HG03097 (cell line): ENCODE measurements around the gene HHIPL1.

Experiments used
- ATAC-seq: cut with Tn5 transposase; IDR thresholded peaks from one replicate; pipeline ENCODE4 v1.9.1; 2021; ENCODE audit not compliant: unreplicated experiment, low FRiP score

Gene HHIPL1

DNA sequence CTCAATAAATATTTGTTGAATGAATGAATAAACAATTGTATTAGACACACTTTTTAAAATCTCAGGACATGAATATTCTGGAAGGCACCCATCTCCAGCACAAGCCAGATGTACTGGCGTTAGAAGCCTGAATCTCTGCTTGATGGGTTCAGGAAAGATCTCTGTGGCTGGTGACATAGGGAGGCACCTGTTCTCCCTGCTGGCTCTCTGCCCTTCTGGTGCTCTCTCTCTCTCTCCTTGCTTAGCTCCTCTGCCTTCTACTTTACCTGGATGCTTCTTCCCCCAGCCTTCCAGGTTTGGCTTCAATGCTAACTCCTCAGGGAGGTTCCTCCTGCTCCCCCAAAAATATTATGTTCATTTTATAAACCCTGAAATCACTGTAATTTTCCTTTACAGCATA is 40.7 kb downstream of the HHIPL1 start:
- ATAC-seq = no peak

DNA sequence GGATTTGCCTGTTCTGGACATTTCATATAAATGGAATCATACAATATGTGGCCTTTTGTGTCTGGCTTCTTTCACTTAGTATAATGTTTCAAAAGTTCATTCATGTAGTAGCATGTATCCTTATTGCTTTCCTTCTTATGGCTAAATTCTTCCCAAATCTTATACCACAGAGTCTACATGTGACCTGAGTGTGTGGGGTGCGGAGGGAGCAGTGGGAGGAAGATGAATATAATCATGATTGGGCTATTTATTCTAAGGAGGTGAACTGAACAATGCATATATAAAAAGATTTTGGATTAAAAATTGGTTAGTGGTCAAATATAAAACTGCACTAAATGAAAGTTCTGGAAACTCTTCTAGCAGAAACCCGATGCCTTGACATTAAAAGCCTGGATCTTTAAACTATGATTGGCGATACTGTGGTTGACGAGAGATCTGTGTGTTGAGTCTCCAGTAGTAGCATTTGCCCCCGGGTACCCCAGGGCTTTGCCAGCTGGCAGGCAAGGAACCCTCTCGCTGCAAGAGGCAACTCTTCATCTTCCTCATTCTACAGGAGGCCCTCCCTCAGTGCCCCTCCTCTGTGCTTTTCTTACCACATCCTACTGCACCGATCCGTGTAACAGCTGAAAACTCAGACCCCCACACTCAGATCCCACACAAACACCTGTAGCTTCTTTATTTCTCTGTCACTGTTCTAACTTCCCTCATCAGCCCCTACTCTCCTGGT is 41.8 kb downstream of the HHIPL1 start:
- no peak for ATAC-seq

DNA sequence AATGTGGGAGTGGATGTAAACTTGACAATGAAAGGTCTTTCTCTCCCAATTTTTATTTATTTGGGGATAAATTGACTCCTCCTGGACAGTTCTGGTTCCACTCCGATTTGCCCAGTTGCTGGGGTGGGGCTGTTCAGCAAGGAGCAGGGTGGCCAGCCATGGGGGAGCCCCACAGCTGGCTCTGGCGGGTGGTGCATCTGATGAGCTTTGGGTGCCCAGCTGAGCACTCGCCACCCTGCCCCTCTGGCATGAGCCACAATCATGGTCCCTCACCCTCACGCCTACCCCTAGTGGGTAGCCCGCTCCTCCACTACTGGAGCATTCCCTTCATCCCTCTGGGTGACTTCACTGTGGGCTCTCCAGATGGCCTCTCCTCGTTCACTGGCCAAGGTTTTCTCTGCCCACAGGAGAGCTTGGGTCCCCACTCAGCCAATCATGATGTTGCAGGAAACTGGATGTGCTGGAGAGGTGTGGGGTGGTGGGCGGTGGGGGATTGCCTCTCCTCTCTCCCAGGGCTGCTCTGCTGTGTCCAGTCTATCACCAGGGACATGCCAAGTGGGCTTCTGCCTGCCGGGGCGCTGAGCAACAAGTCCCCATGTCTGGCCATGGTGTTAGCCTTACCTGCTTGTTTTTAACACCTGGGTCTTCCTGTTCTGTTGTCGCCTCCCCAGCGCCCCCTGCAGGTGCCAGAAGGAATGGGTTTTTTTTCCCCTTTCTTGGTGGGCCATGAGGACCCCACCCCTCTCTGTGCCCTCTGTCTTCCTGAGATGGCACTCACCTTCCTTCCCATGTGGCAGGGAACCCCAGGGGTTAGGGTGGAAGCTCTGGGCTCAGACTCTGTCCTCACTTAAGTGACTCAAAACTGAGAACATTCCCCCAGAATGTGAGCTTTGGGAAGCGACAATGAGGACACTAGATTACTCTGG is 42.6 kb downstream of the HHIPL1 start:
- ATAC-seq = no peak

DNA sequence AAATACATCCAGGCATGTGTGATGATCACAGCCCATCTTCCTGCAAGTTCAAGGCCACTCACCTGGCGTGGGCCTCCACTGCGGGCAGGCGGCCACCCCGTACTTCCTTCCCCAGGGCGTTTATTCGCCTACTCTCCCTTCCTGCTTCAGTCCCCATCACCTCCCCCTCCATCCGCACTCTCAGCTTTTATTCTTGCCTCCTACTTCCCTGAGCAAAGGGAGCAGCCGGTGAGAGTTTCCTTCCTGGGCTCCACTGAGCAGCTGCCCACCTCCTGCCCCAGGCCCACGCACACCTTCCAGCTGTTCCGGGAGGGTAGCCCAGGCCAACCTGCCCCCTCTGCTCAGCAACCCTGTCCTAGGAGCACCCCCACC is 43.3 kb downstream of the HHIPL1 start:
- ATAC-seq = no peak

DNA sequence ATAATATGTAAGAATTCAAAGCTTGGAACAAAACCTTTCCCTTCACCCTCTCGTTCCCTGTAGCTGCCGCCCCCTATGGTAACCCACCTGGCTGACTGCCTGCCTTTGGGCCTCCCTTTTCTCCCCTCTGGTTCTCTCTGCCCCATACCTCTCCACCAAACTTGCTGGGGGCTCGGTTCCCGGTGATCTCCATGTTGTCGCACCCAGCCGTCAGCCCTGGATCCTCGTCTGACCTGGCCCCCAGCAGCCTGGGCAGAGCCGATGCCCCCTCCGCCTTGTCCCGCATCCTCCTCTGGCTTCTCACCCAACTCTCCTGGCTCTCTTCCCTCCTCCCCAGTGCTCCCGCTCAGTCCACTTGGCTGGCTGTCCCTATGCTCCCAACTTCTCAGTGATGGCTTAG is 43.7 kb downstream of the HHIPL1 start:
- ATAC-seq = no peak

DNA sequence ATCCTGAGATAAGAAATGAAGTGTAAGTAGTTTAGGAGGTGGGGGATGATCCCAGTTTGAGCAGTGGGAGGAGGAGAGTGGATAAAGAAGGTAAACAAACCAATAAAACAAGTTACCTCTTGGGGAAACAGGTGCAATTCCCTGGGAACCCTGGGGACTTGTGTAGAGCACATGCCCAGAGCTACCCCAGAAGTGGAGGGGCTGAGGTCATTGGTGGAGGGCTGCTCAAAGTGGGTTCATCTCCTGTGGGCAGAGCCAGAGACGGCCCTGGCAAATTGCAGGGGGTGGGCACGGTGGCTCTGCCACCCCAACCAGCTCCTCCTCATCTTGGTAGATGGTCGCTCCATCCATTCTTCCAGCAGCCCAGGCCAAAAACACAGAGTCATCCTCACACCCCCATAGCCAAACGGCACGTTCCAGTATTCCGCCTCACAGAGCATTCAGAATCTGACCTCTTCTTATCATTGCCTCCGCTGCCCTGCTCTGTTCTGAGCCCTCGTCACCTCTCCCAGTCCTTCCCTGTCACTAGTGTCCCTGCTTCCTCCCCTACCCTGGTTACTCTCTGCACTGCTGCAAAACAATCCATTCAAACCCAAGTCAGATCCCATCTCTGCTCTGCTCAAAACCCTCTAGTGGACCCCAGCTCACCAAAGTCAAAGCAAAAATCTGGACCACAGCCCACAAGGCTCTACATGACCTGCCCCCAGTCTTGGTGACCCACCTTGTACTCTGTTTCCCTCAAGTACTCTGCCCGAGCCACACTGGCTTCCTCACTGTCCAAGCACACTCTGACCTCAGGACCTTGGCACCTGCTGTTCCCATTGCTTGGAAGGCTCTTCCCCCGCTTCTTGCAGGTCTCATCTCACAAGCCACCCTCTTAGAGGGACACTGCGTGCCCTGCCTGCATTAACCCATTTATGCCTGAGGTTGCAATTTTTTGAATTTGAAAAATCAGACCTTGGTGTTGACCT is 44.6 kb downstream of the HHIPL1 start:
- ATAC-seq = no peak

DNA sequence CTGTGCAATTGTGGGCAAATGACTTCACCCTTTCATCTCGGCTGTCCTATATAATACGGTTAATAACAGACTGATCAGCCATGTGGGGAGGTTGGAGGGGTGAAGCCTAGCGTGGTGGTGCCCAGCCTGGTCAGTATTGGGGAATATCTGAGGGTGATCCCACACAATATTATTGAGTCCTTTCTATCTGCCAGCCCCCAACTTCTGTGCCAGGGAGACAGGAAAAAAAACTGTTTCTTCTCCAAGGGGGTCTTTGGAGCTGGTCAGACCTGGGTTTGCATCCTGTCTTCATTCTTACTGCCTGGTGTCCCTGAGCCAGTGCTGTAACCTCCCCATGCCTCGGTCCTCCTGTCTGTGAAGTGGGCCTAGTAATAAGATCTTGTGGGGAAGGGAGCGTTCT is 45.7 kb downstream of the HHIPL1 start:
- ATAC-seq = no peak

DNA sequence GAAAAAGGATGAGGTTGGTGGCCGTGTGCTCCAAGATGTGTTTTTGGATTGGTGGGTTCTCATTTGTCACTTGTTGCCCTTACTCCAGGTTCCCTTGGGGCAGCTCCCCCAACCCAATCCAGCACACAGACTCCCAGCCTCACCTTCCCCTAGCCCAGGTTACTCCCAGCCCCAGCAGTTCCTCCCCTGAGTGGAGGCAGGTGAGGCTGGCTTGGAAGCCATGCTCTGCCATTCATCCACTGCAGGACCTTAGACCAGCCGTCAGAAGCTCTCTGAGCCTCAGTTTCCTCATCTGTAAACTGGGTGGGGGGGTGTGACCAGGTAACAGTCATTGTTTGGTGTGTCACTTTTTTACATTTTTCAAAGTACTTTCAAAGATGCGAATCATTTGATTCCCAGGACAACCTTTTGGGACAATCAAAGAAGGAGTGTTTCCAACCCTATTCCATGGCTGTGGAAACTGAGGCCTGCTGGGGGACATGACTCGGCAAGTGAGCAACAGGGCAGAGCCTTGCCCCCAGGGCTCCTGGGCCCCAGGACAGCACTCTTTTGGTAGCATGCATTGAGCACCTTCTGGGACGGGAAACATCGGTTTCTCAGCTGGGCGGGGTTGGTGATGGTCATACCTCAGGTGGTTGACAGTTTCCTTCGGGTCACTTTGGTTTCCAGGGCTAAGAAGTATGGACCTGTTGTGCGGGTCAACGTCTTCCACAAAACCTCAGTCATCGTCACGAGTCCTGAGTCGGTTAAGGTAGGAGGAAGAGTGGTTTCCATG is 46.4 kb downstream of the HHIPL1 start:
- ATAC-seq = no peak

DNA sequence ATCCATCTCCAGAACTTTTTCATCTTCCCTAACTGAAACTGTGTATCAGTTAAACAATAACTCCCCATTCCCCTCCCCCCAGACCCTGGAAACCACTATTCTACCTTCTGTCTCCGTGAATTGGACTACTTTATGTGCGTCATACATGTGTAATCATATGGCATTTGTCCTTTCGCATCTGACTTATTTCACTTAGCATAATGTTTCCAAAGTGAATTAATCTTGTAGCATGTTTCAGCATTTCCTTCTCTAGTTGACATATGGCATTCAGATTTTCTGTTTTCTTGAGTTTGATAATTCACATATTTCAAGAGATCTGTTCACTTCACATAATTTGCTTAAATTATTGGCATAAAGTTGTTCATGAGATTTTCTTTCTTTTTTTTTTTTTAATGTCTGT is 49.0 kb downstream of the HHIPL1 start:
- ATAC-seq = no peak

DNA sequence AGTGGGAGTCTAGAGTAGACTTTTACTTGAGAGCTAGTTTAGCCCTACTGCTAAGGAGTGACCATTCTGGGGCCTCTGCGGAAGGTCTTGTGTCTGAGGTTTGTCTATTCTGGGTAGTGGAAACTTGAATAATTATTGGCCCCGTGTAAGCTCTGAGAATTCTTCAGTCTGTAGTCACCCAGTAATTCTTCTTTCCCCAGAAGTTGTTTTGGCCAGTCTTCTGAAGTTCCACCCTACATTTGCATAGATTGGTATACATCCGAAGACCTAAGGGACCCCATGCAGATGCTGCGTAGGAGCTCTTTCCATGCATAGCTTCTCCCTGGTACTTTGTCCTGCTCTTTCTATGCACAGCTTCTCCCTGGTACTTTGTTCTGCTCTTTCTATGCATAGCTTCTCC is 52.0 kb downstream of the HHIPL1 start:
- no peak for ATAC-seq

DNA sequence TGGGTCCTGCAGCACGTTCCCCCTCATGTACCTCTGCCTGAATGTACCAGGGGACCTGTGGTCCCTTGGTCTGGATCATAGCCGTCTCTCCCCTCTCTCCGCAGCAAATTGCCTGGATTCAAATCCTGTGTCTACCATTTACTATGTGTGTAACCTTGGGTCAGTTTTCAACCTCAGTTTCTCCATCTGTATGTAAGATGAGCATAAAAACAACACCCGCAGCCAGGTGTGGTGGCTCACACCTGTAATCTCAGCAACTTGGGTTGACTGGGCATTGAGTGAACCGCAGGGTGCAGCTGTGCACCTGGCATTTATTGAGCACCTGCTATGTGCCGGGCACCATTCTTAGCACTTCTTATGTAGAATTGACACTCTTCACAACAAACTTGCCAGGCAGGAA is 53.3 kb downstream of the HHIPL1 start:
- ATAC-seq = no peak

DNA sequence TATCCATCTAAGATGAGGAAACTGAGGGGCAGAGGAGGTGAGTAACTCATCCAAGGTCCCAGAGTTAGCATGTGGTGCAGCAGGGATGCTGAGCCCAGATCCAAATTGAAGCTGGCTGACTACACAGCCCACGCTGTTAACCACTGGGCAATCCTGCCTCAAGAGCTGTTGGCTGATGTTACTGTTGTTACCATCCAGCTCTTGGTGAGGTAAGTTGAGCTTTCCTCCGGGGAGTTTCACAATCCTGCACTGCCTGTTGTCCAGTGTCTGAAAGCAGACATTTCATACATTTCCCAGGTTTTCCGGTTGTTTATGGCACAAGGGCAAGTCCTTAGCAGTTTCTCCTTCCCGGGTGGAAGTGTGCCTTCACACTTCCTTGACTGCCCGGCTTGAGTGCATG is 53.7 kb downstream of the HHIPL1 start:
- ATAC-seq = no peak

DNA sequence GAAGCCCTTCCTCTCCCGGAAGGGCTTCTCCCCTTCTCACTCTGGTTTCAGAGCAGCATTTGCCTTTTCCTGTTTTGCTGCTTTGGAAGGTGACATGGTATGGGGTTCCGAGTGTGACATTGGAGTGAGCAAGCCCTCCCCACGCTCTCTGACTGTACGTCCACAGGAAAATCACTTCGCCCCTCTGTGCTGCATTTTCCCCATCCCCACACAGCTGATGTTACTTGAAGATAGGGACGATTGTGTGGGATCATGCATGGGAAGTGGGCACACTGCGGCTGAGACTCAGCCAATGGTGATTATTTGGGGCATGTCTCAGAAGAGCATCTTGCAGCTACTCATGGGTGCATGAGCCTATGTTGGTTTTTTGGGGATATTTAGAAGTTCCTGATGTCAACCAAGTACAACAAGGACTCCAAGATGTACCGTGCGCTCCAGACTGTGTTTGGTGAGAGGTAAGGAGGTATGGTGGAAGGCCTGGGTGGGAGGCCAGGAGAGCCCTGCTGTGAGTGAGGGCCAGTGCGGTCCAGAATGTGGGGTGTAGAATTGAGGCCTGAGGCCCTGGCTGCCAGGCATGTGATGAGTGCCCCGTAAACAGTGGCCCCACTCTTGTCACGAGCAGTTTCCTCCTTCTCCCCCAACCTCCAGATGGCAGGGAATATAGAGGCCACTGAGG is 54.3 kb downstream of the HHIPL1 start:
- no peak for ATAC-seq

DNA sequence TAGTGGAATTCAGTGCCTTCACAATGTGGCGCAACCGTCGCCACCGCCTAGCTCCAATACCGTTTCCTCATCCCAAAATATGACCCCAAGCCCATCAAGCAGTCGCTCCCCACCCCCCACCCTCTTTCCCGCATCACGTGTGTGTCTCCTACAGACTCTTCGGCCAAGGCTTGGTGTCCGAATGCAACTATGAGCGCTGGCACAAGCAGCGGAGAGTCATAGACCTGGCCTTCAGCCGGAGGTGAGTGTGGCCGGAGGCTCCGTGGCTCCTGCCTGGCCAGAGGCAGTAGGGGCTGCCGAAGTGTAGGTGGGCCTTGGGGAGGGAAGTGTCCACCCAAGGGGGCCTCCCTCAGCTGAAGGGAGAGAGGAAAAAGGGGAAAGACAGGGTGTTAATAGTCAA is 54.9 kb downstream of the HHIPL1 start:
- no peak for ATAC-seq

DNA sequence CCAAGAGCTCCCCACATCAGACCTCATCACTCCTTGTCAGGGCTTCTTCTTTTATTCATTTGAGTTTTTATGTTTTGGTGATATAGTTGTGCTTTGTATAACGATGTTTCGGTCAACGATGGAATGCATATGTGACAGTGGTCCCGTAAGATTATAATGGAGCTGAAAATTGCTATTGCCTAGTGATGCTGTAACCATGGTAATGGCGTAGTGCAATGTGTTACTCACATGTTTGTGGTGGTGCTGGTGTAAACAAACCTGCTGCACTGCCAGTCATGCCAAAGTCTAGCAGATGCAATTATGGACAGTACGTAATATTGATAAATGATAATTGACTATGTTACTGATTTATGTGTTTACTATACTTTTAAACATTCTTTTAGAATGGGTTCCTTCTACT is 55.5 kb downstream of the HHIPL1 start:
- no peak for ATAC-seq

DNA sequence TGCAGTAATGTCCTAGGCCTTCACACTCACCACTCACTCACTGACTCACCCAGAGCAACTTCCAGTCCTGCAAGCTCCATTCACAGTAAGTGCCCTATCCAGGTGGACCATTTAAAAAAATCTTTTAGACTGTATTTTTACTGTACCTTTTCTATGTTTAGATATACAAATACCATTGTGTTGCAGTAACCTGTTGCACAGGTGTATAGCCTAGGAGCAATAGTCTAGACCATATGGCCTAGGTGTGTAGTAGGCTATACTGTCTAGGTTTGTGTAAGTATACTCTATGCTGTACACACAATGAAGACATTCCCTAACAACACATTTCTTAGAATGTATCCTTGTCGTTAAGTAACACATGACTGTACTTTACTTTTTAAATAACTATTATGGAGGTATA is 56.3 kb downstream of the HHIPL1 start:
- no peak for ATAC-seq

DNA sequence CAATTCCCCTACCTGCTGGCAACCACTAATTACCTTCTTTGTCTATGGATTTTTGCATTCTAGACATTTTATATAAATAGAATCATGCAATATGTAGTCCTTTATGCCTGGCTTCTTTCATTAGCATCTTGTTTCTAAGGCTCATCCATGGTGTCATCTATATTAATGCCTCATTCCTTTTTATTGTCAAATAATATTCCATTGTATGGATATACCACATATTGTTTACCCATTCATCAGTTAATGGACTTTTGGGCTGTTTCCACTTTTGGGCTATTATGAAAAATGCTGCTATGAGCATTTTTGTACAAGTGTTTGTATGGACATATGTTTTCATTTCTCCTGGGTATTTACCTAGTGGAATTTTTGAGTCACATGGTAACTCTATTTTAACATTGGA is 57.2 kb downstream of the HHIPL1 start:
- ATAC-seq = no peak

DNA sequence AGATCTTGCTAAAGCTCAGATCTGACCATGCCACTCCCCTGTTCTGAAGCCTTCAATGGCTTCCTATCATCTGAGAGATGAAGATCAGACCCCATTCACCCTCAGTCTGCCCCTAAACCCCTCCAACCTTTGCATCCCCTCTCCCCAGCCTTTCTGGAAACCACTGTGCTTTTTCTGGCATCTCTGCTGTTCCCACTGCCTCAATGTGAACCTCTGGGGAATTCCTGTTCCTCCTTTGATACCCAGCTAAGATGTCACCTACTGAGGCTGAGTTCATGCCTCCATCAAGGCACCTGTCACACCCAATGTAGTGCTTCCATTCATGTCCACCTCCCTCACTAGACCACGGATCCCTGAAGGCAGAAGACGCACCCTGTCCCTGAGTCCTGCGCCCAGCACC is 58.5 kb downstream of the HHIPL1 start:
- no peak for ATAC-seq

DNA sequence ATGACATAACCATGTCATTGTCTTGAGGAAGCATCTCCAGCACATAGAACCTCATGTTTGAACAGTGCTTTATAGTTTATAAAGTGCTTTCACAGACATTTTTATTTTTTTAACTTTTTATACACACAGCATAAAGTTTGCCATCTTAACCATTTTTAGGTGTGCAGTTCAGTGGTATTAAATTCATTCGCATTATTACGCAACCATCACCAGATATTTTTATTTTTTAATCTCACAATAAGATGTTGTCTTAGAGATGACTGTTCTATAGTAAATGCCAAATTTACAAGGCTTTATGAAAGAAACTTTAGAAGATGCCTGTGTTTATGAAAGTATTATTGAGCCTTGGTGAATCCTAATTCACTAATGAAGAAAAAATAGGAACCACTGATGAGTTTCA is 59.1 kb downstream of the HHIPL1 start:
- ATAC-seq = no peak
